ENCODE results near the gene UCHL1.

The UCHL1 gene

GRCh38 chr4:41256740-41257256, at the start of gene UCHL1:
Gene UCHL1 (plus strand): TSS chr4:41256928. CDS start chr4:41256977, 49 bp downstream.
- Histone ChIP-seq H3K36me3 (ENCODE audit: insufficient read depth, low read length) (peaks cover 42% of the 10 kb centered on the region), H3K4me3 (peak within 1 kb of the TSS; percentile 92), H3K27ac (peak within 1 kb of the TSS; percentile 89), H3K9me3 (ENCODE audit: low read depth, low read length) (no peaks in the 10 kb centered on the region), H3K9ac (ENCODE audit: insufficient read length) (peak within 1 kb of the TSS; percentile 96)
- TF ChIP-seq EZH2 (IDR thresholded peaks at IDR 0.05) (no peak), FOXP2 (optimal IDR thresholded peaks at IDR 0.05; ENCODE audit: control extremely low read depth, extremely low read length, insufficient read depth) (no peak), POLR2AphosphoS5 (IDR thresholded peaks at IDR 0.05; ENCODE audit: borderline replicate concordance, low read depth, low read length) (peak; percentile 100)
- DNase-seq (ENCODE audit: low read depth, low spot score) = peak; percentile 78

- H3K36me3 ChIP-seq (ENCODE audit: insufficient read depth, low read length) = no peaks in the 10 kb centered on the region
- no peaks in the 10 kb centered on the region for H3K9me3 ChIP-seq (ENCODE audit: low read depth, low read length)
- no peak overlapping the region for H3K4me3 ChIP-seq
- DNase-seq (ENCODE audit: low read depth, low spot score) = no peak
- H3K9ac ChIP-seq (ENCODE audit: insufficient read length) = no peak overlapping the region
- TF ChIP-seq EZH2 (IDR thresholded peaks at IDR 0.05) = no peak
- TF ChIP-seq POLR2AphosphoS5 (IDR thresholded peaks at IDR 0.05; ENCODE audit: borderline replicate concordance, low read depth, low read length) = no peak
- no peak for TF ChIP-seq FOXP2 (optimal IDR thresholded peaks at IDR 0.05; ENCODE audit: control extremely low read depth, extremely low read length, insufficient read depth)
- H3K27ac ChIP-seq = no peak overlapping the region
Observed at GRCh38 chr4:41207291-41207831, 49.4 kb upstream of the UCHL1 start.

- Histone ChIP-seq H3K9me3 (ENCODE audit: low read depth, low read length) (no peaks in the 10 kb centered on the region), H3K9ac (ENCODE audit: insufficient read length) (no peak overlapping the region), H3K4me3 (no peak overlapping the region), H3K36me3 (ENCODE audit: insufficient read depth, low read length) (no peaks in the 10 kb centered on the region), H3K27ac (no peak overlapping the region)
- TF ChIP-seq EZH2 (IDR thresholded peaks at IDR 0.05) (no peak), POLR2AphosphoS5 (IDR thresholded peaks at IDR 0.05; ENCODE audit: borderline replicate concordance, low read depth, low read length) (no peak)
- no peak for DNase-seq (ENCODE audit: low read depth, low spot score)
Observed at GRCh38 chr4:41209187-41209586, 47.5 kb upstream of the UCHL1 start.

GRCh38 chr4:41209901-41210300, 46.8 kb upstream of the UCHL1 start:
- no peaks in the 10 kb centered on the region for H3K9me3 ChIP-seq (ENCODE audit: low read depth, low read length)
- no peaks in the 10 kb centered on the region for H3K36me3 ChIP-seq (ENCODE audit: insufficient read depth, low read length)
- H3K27ac ChIP-seq = no peak overlapping the region
- TF ChIP-seq FOXP2 (optimal IDR thresholded peaks at IDR 0.05; ENCODE audit: control extremely low read depth, extremely low read length, insufficient read depth) = no peak
- no peak overlapping the region for H3K4me3 ChIP-seq
- no peak for DNase-seq (ENCODE audit: low read depth, low spot score)
- H3K9ac ChIP-seq (ENCODE audit: insufficient read length) = no peak overlapping the region

- no peaks in the 10 kb centered on the region for H3K9me3 ChIP-seq (ENCODE audit: low read depth, low read length)
- H3K4me3 ChIP-seq = no peak overlapping the region
- H3K9ac ChIP-seq (ENCODE audit: insufficient read length) = no peak overlapping the region
- no peak for TF ChIP-seq POLR2AphosphoS5 (IDR thresholded peaks at IDR 0.05; ENCODE audit: borderline replicate concordance, low read depth, low read length)
- no peaks in the 10 kb centered on the region for H3K36me3 ChIP-seq (ENCODE audit: insufficient read depth, low read length)
- DNase-seq (ENCODE audit: low read depth, low spot score) = no peak
- no peak overlapping the region for H3K27ac ChIP-seq
Observed at GRCh38 chr4:41211951-41212615, 44.6 kb upstream of the UCHL1 start.

GRCh38 chr4:41212616-41213203, 44.0 kb upstream of the UCHL1 start:
- peak overlapping the region; percentile 84 for H3K4me3 ChIP-seq
- TF ChIP-seq FOXP2 (optimal IDR thresholded peaks at IDR 0.05; ENCODE audit: control extremely low read depth, extremely low read length, insufficient read depth) = no peak
- no peak for TF ChIP-seq EZH2 (IDR thresholded peaks at IDR 0.05)
- H3K27ac ChIP-seq = no peak overlapping the region
- no peak overlapping the region for H3K9ac ChIP-seq (ENCODE audit: insufficient read length)
- H3K9me3 ChIP-seq (ENCODE audit: low read depth, low read length) = no peaks in the 10 kb centered on the region
- H3K36me3 ChIP-seq (ENCODE audit: insufficient read depth, low read length) = no peaks in the 10 kb centered on the region
- DNase-seq (ENCODE audit: low read depth, low spot score) = no peak

GRCh38 chr4:41213625-41214135, 43.0 kb upstream of the UCHL1 start:
- no peak for DNase-seq (ENCODE audit: low read depth, low spot score)
- no peak overlapping the region for H3K27ac ChIP-seq
- TF ChIP-seq POLR2AphosphoS5 (IDR thresholded peaks at IDR 0.05; ENCODE audit: borderline replicate concordance, low read depth, low read length) = no peak
- H3K4me3 ChIP-seq = peak overlapping the region; percentile 84
- H3K36me3 ChIP-seq (ENCODE audit: insufficient read depth, low read length) = no peaks in the 10 kb centered on the region
- H3K9me3 ChIP-seq (ENCODE audit: low read depth, low read length) = no peaks in the 10 kb centered on the region
- H3K9ac ChIP-seq (ENCODE audit: insufficient read length) = peak overlapping the region; percentile 71

- peak within 1 kb of the TSS; percentile 42; the same call in 1 of the 2 replicates for H3K27ac ChIP-seq
- peak within 1 kb of the TSS; percentile 71 for H3K9ac ChIP-seq (ENCODE audit: insufficient read length)
- H3K4me3 ChIP-seq = peak within 1 kb of the TSS; percentile 84
- H3K36me3 ChIP-seq (ENCODE audit: insufficient read depth, low read length) = no peaks in the 10 kb centered on the region
- peak; percentile 59 for DNase-seq (ENCODE audit: low read depth, low spot score)
- no peaks in the 10 kb centered on the region for H3K9me3 ChIP-seq (ENCODE audit: low read depth, low read length)
- TF ChIP-seq FOXP2 (optimal IDR thresholded peaks at IDR 0.05; ENCODE audit: control extremely low read depth, extremely low read length, insufficient read depth) (peak; percentile 42), EZH2 (IDR thresholded peaks at IDR 0.05) (no peak), POLR2AphosphoS5 (IDR thresholded peaks at IDR 0.05; ENCODE audit: borderline replicate concordance, low read depth, low read length) (peak; percentile 83)
Observed at GRCh38 chr4:41214136-41214824, 42.4 kb upstream of the UCHL1 start, which contains the start of gene APBB2. Gene APBB2 (minus strand): TSS chr4:41214542. CDS start chr4:41033254, 181,288 bp downstream.

Data from SK-N-MC (cell line).